HT1080 (cell line): ENCODE results near the gene STK16. TPM values are rescaled to one million over a fixed set of nuclear protein-coding genes. Genes with fewer than 3 reads are reported as not detected.
"Not testable (repeated sequence)": the region's sequence is repeated elsewhere in the genome, so short reads cannot be mapped to it uniquely, and the experiment has no call there.

Source experiments
- DNase-seq: peaks from one replicate; pipeline ENCODE4 v3.0.0-alpha.2; 2015; ENCODE audit warnings: low read depth
- polyA plus RNA-seq, 2 experiments: library from polyadenylated mRNA; depleted of rRNA; stranded (reverse); fragments of >200 nt; gene quantifications; 2 replicates each; pipeline ENCODE4 v1.2.3, GENCODE V29; 2015
- total RNA-seq: library from RNA; depleted of rRNA; stranded (reverse); fragments of >200 nt; shearing (Covaris generic); gene quantifications from 2 replicates; pipeline ENCODE4 v1.2.3, GENCODE V29; 2014; rRNA removed

The STK16 gene, protein sequence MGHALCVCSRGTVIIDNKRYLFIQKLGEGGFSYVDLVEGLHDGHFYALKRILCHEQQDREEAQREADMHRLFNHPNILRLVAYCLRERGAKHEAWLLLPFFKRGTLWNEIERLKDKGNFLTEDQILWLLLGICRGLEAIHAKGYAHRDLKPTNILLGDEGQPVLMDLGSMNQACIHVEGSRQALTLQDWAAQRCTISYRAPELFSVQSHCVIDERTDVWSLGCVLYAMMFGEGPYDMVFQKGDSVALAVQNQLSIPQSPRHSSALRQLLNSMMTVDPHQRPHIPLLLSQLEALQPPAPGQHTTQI
- 19.6 and 20.4 TPM in 2 replicates for total RNA-seq
- polyA plus RNA-seq (2015; cell fraction: cytosol; rRNA removed): 24.2 and 30.4 TPM in 2 replicates
- 25.4 and 26.9 TPM in 2 replicates for polyA plus RNA-seq (2015; cell fraction: nucleus; rRNA removed)

DNA sequence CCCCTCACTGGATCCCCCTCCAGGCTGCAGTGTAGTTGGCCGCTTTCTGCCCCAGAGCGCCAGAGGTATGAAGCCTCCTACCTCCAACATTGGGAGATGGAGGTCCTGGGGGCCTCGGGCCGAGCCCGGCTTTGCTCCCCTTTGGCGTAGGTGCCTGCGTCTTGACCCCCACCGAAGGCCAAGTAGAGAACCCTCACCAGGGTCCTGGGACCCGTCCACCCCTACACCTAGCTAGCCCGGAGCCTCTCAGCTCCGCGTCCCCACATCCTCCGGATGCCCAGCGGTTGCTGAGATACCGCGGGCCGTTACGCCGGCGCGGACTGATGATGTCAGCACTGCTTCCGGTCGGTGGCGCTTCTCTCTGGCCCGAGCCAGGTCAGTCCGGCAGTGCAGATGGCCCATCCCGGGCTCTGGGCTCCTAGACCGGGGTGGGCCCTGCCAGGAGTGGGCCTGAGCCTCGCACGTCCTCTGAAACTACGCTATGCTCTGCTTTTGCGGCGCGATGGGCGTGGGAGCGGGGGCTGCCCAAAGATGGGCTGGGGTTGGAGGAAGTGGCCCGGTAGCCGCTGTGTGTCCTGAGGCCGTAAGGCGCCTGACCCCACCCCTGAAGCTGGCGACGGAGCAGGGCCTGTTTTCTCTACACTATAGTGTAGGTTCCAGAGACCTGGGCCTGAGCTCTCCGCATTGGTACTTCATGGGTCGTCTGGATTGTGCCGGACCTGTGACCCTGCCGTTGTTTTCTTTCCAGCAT is at the start of gene STK16, which contains the start of gene GLB1L:
Gene STK16, plus strand, starts transcription at position 332 of the 751 bp plus-strand sequence. CDS start 521 bp downstream, outside the sequence.
Gene GLB1L, minus strand, starts transcription at position 297 of the 751 bp plus-strand sequence. CDS start 1,871 bp downstream, outside the sequence.
- peak; percentile 91 for DNase-seq

DNA sequence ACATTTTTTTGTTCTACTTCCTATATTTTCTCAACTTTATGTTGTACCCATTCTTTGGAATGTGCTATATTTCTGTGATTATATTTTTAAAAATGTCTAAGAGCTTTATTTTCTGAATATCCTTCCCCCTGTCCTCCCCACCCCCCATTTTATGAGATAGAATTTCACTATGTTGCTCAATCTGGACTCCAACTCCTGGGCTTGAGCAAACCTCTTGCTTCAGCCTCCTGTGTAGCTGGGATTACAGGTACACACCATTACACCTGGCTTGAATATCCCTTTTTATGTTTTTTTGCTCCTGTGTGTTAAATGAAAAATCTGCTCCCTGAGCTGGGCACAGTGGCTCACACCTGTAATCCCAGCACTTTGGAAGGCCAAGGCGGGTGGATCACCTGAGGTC is 47.9 kb upstream of the STK16 start:
- no peak for DNase-seq

DNA sequence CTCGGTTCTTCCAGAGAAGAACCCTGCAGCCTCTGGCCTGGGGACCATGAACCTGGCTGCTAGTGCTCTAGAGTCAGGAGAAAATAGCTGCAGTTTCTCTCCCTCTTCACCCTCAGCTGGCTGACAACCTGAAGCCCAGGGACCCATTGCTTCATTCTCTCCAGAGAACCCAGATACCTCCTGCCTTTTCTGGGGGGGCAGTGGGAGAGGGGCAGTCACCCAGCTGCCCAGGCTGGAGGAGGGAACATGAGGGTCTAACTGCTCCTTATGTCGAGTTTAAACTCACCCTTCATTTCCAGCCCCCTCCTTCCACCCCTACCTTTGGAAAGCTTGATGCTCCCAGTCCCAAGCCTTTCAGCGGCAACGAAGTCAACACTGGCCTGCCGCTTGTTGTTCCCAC is 46.3 kb upstream of the STK16 start:
- DNase-seq: no peak

DNA sequence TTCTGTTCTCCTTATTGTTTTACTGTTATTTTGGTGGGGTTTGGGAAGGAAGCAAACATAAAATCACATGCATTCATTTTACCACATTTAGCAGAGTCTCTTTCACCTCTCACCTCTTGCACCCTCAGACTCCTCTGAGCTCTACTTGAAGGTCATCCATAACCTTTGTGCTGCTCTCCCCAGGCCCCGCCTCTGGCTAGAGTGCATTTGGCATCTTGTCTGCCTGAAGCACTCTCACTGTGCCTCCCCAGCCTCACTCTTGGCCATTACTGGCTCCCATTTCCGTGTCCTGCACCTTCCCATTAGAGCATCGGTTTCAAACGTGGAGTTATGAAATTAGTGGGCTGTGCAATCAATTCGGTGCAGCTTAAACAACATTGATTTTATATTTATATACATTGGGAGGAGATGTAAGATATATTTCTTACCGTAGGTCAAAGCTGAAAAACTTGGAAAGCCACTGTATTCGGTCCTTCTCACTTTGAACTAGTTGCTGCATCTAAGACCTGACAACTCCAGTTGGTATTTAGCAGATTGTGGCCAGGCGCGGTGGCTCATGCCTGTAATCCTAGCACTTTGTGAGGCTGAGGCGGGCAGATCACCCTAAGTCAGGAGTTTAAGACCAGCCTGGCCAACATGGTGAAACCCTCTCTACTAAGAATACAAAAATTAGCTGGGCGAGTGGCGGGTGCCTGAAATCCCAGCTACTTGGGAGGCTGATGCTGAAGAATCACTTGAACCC is 45.6 kb upstream of the STK16 start:
- no peak for DNase-seq

DNA sequence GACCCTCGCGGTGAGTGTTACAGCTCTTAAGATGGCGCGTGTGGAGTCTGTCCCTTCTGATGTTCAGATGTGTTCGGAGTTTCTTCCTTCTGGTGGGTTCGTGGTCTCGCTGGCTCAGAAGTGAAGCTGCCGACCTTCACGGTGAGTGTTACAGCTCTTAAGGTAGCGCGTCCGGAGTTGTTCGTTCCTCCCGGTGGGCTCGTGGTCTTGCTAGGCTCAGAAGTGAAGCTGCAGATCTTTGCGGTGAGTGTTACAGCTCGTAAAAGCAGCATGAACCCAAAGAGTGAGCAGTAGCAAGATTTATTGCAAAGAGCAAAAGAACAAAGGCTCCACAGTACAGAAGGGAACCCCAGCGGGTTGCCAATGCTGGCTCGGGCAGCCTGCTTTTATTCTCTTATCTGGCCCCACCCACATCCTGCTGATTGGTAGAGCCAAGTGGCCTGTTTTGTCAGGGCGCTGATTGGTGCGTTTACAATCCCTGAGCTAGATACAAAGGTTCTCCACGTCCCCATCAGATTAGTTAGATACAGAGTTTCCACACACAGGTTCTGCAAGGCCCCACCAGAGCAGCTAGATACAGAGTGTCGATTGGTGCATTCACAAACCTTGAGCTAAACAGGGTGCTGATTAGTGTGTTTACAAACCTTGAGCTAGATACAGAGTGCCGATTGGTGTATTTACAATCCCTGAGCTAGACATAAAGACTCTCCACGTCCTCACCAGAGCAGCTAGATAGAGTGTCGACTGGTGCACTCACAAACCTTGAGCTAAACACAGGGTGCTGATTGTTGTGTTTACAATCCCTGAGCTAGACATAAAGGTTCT is 44.6 kb upstream of the STK16 start:
- DNase-seq: peak; percentile 42

DNA sequence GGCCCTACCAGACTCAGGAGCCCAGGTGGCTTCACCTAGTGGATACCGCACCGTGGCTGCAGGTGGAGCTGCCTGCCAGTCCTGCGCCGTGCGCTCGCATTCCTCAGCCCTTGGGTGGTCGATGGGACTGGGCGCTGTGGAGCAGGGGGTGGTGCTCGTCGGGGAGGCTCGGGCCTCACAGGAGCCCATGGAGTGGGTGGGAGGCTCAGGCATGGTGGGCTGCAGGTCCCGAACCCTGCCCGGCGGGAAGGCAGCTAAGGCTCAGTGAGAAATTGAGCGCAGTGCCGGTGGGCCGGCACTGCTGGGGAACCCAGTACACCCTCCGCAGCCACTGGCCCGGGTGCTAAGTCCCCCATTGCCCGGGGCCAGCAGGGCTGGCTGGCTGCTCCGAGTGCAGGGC is 43.9 kb upstream of the STK16 start:
- not testable (repeated sequence) for DNase-seq

DNA sequence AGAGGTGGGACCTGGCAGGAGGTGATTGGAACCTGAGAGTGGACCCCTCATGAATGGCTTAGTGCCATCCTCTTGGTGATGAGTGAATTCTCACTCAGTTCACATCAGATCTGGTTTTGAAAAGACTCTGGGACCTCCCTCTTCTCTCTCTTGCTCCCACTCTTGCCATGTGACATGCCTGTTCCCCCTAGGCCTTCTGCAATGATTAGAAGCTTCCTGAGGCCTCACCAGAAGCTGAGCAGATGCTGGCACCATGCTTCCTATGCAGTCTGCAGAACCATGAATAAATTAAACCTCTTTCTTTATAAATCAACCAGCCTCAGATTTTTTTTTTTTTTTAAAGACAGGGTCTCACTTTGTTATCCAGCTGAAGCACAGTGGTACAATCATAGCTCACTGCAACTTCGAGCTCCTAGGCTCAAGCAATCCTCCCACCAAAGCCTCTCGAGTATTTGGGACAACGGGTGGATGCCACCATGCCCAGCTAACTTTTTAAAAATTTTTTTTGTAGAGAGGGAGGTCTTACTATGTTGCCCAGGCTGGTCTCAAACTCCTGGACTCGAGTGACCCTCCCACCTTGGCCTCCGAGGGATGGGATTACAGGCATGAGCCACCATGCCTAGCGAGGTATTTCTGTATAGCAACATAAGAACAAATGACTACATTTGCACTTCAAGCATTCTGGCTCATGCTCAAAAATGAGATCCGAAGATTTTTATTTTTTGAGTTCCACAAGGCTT is 40.7 kb upstream of the STK16 start:
- DNase-seq: no peak

DNA sequence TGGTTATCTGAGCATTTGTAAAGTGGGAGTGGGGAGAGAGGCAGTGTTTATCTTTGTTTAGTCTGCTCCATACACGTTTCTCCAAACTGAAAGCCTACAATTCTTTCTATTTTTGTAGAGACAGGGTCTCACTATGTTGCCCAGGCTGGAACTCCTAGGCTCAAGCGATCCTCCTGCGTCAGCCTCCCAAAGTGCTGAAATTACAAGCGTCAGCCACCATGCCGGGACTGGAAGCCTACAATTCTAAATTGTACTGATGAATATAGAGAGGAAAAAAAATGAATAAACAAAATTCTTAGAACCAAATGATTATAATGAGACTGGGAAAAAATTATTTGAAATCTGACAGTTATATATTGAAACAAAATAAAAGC is 40.1 kb upstream of the STK16 start:
- no peak for DNase-seq

DNA sequence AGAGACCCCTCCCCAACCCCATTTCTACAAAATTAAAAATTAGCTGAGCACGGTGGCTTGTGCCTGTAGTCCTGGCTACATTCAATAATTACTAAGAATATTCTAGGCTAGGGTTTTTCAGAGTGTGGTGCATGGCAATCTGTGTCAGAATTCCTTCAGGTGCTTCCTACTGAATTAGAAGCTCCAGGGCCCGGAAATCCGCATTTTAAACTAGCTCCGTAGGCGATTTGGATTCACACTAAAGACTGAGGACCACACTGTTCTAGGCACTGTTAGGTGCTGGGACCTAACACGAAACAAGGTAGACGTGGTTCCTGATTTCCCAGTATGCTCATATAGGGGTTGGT is 39.3 kb upstream of the STK16 start:
- no peak for DNase-seq

DNA sequence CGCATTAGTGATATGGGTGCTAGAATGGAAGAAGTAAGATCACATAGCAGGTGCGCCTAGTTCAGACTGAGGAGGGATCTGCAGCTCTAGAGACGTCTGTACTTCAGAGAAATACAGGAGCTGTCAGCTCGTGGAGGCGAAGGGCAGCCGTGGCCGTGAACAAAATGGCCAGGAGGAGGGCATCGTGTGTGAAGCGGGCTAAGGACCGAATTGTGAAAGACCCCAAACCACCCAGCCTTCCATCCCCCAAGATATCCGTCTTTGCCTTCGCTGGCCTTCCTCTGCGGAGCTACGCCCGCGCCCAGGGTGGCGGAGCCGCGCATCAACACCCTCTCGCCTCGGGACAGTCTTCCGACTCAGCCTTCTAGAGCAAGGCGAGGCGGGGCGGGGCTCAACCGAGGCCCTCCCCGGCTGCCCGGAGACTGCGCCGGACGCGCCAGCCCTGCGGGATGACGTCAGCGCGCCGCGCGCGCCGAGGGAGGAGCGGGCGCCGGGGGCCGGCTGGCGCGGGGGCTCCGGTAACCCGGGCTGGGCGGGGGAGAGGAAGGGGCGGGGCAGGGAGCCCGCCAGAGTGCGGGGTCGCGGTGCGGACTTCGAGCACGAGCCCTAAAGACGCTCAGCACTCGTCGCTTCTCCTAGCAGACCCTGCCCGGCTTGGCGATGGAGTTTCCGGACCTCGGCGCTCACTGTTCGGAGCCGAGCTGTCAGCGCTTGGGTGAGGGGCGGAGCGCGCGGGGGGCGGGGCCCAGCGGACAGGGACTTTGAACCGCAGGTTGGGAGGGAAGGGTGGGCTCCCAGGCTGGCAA is 38.7 kb upstream of the STK16 start, which contains the start of gene ZFAND2B:
Gene ZFAND2B, plus strand, starts transcription at position 455 of the 806 bp plus-strand sequence. Its CDS starts 206 bp downstream, at position 661.
- DNase-seq: peak; percentile 88

DNA sequence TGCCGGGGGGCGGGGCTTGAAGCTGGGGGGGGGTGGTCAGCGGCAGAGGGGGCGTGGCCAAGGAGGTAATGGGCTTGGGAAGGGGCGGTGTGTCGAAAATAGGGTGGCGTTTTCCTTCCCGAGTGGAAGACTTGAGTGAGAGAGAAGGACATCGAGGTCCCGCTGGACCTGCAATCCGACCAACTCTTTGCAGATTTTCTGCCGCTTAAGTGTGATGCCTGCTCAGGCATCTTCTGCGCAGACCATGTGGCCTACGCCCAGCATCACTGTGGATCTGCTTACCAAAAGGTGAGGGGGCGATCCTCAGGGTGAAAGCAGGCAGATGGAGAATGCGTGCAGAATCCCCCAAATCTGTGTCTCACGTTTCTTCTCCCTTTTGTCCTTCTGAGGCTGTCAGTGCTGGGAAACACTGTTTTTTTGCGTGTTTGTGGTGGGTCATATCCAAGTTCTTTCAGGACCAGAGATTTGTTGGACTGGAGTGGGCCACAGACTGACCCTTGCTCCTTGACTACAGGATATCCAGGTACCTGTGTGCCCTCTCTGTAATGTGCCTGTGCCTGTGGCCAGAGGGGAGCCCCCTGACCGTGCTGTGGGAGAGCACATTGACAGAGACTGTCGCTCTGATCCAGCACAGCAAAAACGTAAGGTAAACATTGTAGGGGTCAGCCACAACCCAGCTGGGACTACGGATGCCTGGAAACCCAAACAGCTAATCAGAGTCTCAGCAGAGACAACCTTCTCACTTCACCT is 38.0 kb upstream of the STK16 start:
- no peak for DNase-seq

DNA sequence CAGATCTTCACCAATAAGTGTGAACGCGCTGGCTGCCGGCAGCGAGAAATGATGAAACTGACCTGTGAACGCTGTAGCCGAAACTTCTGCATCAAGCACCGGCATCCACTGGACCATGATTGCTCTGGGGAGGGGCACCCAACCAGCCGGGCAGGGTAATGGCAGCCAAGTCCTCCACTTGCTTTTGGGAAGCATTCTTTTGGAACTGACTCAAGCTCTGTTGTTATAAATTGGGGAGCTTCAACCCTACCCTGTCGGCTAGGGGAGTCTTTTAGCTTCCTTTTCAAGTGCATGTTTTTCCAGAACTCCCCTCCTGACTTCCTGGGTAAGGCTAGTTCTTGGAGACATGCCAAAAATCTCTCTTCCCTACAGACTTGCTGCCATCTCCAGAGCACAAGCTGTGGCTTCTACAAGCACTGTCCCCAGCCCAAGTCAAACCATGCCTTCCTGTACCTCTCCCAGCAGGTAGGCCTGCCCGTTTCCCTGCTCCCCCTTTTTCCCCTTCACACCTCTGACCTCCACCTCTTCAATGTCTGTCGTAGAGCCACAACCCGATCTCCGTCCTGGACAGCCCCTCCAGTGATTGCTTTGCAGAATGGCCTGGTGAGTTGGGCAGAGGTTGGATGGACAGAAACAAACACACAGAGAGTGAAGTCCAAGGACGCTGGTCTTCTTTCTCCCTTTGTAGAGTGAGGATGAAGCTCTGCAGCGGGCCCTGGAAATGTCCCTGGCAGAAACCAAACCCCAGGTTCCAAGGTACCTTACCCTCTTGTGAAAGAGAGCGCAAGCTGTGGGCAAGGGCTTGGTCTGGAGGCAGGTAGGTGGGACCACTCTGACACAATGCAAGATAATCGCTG is 37.2 kb upstream of the STK16 start:
- no peak for DNase-seq

DNA sequence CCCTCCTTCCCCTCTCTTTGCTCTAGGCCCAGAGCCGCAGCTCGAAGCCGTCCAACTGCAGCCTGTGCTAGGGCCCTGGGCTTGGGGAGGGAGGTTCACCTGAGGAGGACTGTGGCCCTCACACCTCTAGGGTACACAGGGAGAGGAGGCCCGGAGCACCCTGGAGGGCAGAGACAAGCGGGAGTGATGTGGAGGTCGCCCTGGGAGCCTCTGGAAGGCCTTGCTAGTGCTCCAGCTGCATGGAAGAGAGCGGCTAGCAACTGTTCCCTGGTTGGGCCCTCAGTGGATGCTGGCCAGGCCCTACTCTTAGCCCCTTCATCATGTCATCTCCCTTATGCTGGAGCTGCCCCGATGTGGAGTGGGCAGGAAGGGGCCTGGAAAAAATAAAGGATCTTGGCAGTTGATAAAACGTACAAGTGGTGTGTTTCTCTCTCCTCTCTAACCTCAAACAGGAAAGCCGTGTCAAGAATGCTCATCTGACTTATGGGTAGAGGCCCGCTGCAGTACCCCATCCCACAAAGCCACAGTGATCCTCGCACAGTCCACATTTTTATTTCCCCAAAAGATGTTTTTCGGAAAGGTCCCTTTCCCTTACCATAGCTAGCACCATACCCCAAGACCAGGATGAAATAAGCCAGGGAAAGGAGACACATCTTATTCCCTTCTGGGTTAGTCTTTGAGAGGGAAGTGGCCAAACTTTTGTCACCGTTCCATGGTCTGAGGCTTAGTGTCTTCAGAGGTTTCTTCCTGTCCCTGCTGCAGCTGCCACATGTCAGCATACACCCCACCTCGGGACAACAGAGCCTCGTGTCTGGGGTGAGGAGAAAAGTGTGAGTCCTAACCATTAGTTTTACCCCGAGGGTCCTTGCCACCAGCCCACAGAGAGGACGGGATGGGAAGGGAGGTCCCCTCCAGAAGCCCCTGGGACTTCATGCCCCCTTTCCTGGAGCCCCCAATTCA is 35.8 kb upstream of the STK16 start:
- no peak for DNase-seq

DNA sequence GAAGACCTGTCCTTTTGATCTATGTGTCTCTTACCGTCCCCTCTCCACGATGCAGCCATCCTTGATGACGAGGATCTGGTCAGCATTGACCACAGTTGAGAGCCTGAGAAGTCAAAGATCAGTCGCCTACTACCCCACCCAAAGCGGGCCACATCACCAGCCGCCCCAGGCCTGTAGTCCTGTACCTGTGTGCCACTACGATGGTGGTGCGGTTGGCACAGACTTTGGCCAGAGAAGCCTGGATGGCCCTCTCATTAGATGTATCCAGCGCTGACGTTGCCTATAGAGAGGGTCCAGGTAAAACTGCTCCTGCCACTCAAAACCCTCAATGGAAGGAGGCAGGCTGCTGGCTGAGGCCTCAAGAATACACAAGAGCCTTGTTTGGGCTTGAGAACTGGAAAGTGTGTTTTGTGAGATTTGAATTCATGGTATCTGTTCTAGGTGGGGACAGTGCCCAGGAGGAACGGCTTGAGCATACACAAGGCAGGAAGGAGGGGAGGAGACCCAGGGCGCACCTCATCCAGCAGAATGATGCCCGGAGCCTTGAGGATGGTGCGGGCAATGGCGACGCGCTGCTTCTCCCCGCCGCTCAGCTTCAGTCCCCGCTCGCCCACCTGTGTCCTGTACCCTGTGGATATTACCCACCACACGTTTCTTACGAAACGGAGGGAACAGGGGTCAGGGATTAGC is 34.9 kb upstream of the STK16 start:
- no peak for DNase-seq

DNA sequence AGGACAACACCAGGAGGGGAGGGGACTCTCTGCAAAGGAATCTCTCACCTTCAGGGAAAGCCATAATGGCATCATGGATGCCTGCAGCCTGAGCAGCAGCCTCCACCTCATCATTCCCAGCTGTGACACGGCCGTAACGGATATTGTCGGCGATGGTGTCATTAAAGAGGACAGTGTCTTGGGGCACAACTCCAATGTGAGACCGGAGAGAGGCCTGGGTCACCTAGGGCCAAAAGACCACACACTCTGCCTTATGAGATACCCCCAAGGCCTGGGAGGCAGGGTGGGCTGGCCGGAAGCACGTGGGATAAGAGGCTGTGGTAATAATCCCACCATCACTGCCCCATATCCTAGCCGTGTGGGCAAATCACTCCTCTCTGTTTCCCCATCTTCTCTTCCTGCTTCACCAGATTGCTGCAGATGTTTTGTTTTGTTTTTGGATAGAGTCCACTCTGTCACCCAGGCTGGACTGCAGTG is 34.4 kb upstream of the STK16 start:
- no peak for DNase-seq

DNA sequence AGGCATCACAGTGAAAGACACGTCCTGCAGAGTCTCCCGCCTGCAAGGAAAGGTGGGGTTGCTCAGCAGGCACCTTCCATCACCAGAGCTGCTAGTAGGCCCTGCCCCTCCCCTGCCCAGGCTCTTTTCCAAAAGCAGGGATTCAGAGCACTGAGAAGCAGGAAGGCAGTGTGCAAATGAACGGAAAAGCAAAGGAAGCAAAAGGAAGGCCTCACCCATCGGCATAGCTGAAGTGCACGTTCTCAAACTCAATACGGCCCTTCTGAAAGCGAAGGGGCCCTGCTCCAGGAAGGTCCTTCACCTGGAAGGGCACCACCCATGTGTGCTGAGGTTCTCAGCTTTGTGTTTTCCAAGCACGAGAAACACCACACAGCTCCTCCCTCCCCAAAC is 32.3 kb upstream of the STK16 start:
- DNase-seq: no peak
